Psoas muscle (tissue), 7 donors: ENCODE measurements around the gene GTF2I. TPM values are rescaled to one million over a fixed set of nuclear protein-coding genes. Genes with fewer than 3 reads are reported as not detected.

ENCODE experiments used
- polyA plus RNA-seq, 3 donors: library from polyadenylated mRNA; stranded (reverse); fragments of 200-250 nt; gene quantifications; one replicate each; pipeline ENCODE4 v1.2.3, GENCODE V29; 2013
- total RNA-seq, 4 donors: library from RNA; stranded (reverse); fragmentation: NEBNext Ultra II Directional in 2 of 4; extraction: Animal tissue kit (Norgen Biotek cat#: 25700) in 2 of 4; gene quantifications; one replicate each; pipeline versions ENCODE4 v1.2.1 to v1.2.4, GENCODE V29; 2021 to 2023
- donor health status: healthy with polysubstance abuse.
- donor health status: DM: no; HTN: no; CAD: no; lungs with moderate emphysema.
- donor health status: Bipolar disorder and iron deficiency.
- donor health status: healthy.
- donor health status: DM: no; HTN: no; CAD: no.
- donor health status: DM: no; HTN: no; CAD: no.
- donor health status: DM: yes; HTN: yes; CAD: no.

The GTF2I gene
- total and polyA plus RNA-seq, 7 donors, result 29.2 to 191 (median 96.4) TPM

Other genes starting within 250 kb of the GTF2I start
- 100 to 1,000 TPM in 1 of 4 donors, 10 to 100 TPM in 3; 40.5 to 149 (median 80.8) TPM for gene GTF2IRD1, start 203.8 kb upstream of the GTF2I start, total RNA-seq
- gene GTF2IRD1, start 203.8 kb upstream of the GTF2I start, polyA plus RNA-seq, result 10 to 100 TPM; 43.0 to 79.0 (median 46.9) TPM
- gene NCF1, start 116.3 kb downstream of the GTF2I start, total RNA-seq, result 1 to 10 TPM in 3 of 4 donors, under 1 TPM in 1; 0.50 to 2.1 (median 1.7) TPM
- gene NCF1, start 116.3 kb downstream of the GTF2I start, polyA plus RNA-seq, result under 1 TPM; 0.35 to 0.51 (median 0.36) TPM
- gene GTF2IRD2, start 193.9 kb downstream of the GTF2I start, total RNA-seq, result 10 to 100 TPM; 13.6 to 25.2 (median 18.5) TPM
- gene GTF2IRD2, start 193.9 kb downstream of the GTF2I start, polyA plus RNA-seq, result 10 to 100 TPM in 2 of 3 donors, 1 to 10 TPM in 1; 8.7 to 20.7 (median 14.8) TPM